ENCODE results near the gene ZAP70.
"Not testable (repeated sequence)": the region's sequence is repeated elsewhere in the genome, so short reads cannot be mapped to it uniquely, and the experiment has no call there.

ZAP70 gene

DNA sequence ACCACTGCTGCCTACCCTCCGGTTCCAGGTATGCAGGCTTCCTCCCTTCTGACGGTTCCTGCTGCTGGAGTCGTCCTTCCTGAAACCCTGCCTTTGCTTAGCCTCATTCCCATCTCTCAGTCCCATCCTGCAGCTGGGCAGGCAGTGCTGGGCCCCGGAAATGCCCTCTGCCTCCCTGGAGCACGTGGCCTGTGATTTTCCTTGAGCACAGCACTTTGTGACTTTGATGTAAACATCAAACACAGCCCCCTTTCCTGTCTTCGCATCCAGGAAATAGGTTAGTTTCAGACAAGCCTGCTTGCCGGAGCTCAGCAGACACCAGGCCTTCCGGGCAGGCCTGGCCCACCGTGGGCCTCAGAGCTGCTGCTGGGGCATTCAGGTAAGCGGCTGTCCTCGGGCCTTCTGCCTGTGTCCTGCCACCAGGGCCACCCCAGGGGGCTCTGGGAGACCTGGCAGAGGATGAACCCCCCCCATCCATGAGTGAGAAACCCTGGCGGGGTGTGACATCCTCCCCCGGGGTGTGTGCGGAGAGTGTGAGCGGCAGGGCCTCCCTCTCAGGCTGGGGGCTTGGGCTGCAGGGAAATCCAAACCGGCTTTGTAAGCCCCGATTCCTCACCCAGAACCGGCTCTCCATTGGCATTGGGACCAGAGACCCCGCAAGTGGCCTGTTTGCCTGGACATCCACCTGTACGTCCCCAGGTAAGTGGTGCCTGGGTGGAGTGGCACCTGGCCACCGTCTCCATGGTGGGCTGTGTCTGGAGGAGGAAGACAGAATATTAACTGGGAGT is at the start of gene ZAP70:
TSS of gene ZAP70 (plus strand) at position 281 of the 788 bp plus-strand sequence. CDS start 10,461 bp downstream, outside the sequence.
- no peak for FAIRE-seq

DNA sequence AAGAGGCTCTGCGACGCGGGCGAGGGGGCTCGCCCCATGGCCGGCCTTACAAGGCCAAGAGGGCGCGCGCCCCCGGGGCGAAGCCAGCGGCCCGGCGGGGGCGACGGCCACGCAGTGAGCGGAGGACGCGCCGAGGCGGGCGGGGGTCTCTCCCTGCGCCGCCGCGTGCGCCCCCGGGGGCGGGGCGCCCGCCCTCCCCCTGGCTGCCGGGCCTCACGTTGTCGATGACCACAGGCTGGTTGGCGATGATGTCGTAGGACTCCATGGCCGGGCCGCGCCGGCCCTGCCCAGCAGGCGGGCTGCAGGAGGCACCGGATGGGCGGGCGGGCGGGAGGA is 49.8 kb upstream of the ZAP70 start:
- FAIRE-seq, result no peak

DNA sequence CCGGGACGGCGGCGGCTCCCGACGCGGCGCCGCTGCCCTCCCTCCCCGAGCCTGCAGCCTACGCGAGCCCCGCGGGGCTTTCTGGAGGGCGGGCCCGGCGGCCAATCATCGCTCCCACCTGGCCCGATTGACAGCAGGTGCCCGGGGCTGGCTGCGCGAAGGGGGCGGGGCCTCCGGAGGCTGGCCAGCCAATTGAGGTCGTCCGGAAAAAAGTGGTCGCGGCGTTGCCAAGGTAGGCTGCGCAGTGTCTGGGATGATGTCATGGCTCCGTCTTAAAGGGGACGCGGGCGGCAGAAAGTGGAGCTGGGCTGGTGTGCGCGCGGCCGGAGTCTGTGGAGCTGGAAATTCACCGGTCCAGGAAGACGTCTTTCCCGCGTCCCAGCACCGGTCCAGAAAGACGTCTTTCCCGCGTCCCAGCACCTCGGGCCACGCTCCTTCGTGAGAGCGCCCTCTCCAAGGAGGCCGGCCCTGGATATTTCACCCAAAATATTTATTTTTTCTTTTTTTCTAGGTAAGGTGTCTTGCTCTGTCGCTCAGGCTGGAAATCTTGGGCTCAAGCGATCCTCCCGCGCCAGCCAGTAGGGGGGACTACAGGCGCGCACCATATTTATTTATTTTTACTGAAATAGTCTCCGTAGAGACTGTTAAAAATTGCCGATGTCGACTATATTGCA is 49.3 kb upstream of the ZAP70 start, which contains the start of gene ACTR1B:
TSS of gene ACTR1B (minus strand) at position 83 of the 674 bp plus-strand sequence. CDS start 154 bp downstream, outside the sequence.
- FAIRE-seq, result no peak

DNA sequence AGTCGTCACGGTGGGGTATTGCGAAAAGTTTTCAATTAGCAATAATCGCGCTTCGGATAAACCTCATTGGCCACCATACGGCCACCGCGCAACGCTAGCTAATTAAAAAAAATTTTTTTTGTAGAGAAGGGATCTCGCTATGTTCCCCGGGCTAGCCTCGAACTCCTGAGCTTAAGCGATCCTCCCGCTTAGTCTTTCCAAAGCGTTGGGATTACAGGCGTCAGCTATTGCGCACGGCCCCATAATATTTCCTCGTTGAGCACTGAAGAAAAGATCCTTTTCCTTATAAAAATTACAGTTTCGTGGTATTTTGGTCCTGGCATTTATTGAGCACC is 48.8 kb upstream of the ZAP70 start:
- no peak for FAIRE-seq

DNA sequence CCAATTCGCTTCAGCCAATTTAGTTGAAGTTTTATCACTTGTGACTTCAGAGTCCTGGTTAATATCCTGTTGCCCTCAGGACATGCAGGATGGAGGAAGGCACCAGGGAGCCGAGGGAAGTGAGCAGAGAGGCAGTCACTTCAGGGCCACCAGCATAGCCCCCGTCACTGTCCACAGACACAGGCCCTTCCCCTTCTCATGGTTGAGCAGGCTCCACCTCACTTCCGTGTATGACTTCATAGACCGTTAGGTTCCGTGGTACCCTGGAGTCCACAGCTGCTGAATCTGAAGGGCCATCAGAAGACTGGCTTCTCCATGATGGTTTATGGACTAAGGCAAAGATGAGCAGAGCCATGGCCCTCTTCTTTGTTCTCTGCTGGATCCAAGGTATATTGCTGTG is 43.9 kb upstream of the ZAP70 start, which contains the start of gene C2orf92:
TSS of gene C2orf92 (plus strand) at position 266 of the 400 bp plus-strand sequence. CDS start at position 342, 76 bp downstream.
- FAIRE-seq, result no peak

DNA sequence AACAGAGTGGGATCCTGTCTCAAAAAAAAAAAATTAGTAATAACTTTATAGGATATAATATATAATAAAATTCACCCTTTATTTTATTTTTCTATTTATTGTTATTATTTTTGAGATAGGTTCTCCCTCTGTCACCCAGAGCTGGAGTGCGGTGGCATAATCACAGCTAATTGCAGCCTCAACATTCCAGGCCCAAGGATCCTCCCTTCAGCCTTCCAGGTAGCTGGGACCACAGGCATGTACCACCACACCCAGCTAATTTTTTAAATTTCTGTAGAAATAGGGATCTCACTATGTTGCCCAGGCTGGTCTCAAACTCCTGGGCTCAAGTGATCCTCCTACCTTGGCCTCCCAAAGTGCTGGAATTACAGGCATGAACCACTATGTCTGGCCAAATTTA is 42.9 kb upstream of the ZAP70 start:
- FAIRE-seq, result no peak

DNA sequence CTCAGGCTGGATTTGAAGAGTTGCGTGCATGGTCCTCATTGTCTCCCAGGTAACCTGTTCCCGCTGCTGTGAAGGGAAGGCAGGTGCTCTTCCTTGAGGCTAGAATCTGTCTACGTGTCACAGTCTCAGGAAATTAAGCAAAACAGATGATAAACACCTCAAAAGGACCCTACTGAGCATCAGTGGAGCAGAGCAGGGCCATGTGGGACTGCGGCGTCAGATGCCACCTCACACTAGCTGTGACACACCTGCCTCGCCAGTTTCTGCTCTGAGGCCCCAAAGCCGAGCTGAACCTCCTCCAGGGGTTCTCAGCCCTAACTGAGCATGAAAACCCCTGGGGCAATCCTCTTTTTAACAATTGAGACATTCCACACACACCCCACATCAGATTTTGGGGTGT is 41.9 kb upstream of the ZAP70 start:
- FAIRE-seq, result no peak

- FAIRE-seq, result not testable (repeated sequence)
These were observed 40.7 kb upstream of the ZAP70 start for GRCh38 chr2:97672606-97673140.

- FAIRE-seq, result no peak
These were observed 40.0 kb upstream of the ZAP70 start for GRCh38 chr2:97673182-97673914.

GRCh38 chr2:97673915-97674283 is 39.5 kb upstream of the ZAP70 start:
- FAIRE-seq, result no peak

DNA sequence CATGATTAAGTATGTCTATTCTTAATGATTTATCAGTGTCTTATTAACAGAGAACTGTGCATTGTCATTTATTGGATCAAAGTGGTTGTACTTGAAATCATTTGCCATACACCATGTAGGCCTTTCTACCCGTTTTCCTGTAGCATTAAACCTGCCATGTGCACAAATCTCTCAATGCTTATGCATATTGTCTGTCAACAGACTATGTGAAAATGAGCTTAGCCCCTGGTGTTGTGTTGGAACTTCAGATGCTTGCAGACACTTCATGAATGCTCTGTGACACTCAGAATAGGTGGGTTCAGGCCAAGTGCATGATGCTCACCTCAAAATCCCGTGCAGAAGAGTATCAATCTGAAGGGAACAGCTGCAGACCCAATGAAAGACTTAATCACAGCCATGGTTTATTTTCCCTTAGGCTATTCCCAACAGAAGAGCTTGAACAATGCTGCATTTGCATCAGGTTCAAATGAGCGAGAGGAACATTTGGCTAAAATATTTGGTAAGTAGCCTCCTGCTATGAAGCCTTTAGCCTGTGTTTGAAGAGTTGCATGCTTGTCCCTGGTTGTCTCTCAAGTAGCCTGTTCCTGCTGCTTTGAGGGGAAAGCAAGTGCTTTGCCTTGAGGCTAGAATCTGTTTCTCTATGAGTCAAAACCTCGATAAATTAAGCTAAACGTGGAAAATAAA is 37.8 kb upstream of the ZAP70 start:
- no peak for FAIRE-seq

DNA sequence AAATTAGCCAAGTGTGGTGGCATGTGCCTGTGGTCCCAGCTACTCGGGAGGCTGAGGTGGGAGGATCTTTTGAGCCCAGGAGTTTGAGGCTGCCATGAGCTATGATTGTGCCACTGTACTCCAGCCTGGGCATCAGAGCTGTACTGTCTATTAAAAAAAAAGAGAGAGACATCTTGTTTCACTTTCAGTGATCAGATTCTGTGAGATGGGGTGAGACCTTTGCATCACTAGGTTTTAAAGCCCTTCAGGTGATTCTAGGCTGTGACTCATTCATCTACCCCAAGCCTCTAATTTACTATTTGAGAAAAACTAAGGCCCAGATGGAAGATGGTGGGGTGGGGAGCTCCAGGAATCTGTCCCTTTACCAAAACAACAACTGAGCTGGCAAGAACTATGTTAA is 36.8 kb upstream of the ZAP70 start:
- no peak for FAIRE-seq

DNA sequence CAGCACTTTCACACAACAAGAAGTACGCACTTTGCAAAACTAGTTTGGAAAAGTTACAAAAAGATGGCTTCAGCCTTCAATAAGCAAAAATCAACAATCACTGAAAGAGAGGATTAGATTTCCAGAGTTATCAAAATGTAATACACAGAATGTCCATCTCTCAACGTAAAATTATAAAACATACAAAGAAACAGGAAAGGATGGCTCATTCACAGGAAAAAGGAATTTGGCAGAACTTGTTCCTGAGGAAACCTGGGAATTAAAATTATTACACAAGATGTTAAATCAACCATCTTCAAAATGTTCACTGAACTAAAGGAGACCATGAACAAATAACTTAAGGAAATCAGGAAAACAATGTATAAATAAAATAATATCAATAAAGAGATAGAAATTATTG is 35.9 kb upstream of the ZAP70 start:
- FAIRE-seq, result no peak

DNA sequence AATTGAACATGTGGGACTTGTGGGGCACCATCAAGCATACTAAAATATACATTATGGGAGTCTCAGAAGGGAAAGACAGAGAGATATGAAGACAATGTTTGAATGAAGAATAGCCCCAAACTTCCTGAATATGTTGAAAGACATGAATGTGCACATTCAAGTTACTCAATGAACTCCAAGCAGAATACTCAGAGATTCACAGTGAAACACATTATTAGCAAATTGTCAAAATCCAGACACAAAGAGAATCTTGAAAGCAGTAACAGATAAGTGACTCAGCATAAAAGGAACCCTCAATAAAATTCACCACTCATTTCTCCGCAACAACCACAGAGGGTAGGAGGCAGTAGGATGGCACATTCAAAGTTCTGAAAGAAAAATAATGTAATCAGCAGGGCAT is 35.1 kb upstream of the ZAP70 start:
- FAIRE-seq, result no peak

DNA sequence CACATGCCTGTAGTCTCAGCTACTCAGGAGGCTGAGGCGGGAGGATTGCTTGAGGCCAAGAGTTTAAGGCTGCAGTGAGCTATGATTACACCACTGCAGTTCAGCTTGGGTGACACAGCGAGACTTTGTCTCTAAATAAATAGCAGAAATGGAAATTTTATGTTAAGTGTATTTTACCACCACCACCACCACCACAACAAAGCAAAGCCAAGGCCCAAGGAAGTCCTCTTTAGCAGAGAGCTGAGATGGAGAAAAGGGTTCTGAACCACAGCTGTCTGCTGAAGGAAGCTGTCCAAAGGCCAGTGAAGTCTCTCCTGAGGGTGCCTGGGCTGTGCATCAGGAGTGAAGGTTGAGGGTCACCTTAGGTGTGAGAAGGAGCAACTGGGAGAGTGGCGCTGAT is 26.1 kb upstream of the ZAP70 start:
- not testable (repeated sequence) for FAIRE-seq

GRCh38 chr2:97688062-97688827 is 25.1 kb upstream of the ZAP70 start:
- FAIRE-seq, result no peak

- FAIRE-seq, result no peak
These were observed 22.2 kb upstream of the ZAP70 start for GRCh38 chr2:97691166-97691565.

- no peak for FAIRE-seq
These were observed 19.9 kb upstream of the ZAP70 start for GRCh38 chr2:97693476-97693875.

- FAIRE-seq, result no peak
These were observed 17.6 kb upstream of the ZAP70 start for GRCh38 chr2:97695744-97696143.

DNA sequence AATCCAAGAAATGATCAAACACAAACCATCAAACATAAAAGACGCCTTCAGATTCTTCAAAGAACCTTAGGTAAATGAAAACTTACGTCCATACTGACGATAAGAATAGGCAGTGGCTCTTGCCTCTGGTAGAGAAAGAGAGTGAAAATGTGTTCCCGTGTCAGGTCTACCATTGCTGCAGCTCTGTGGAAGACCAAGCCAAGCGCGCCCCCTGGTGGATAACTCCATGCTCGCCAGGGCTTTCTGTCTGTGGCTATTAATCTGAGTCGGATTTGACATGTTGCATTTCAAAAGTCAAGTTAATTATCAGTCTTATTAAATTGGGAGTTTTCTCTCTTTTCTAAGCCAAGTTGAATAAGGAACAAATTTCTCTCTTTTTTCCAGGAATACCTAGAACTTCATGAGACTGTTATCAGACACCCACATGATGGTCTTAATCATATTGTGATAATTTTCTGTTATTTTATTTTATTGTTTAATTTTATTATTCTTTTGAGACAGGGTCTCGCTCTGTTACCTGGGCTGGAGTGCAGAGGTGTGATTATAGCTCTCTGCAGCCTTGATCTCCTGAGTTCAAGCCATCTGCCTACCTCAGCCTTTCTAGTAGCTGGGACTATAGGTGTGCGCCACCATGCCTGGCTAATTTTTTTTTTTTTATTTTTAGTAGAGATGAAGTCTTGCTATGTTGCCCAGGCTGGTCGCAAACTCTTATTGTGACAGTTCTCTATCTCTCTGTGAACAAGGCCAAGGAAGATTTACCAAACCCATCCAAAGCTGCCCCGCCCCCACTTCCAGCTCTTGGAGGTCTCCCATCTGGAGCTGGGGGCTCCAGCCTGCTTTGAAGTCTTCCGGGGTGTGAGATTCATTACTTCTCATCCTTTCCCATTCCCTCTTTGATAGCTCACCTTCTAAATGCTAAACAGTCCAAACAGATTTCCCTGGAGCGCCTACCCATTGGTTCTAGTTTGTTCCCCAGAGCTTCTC is 15.8 kb upstream of the ZAP70 start:
- peak; percentile 51 for FAIRE-seq

DNA sequence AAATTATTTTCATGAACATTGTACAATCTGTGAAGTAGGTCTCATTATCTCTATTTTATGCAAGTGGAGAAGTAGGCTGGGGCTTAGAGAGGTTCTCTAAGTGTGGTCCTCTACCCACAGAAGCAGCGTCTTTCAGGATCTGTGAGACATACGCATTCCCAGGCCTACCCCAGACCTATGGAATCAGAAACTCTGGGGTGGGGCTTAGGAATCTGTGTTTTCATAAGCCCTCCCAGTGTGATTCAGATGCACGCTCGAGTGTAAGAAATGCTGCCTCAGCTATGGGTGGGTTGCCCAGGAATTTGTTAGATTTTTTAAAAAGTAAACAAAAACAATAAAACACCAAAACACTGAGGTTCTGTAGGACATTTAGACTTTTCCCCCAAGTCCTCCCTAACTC is 14.8 kb upstream of the ZAP70 start:
- FAIRE-seq, result no peak
